PC-9 (cell line): ENCODE results near the gene GALNT7.

Source experiments
- EZH2 ChIP-seq: fragments of 200-600 bp; sonication (generic); IDR thresholded peaks from 2 replicates; pipeline ENCODE4 v1.8.0; 2017; ENCODE audit warnings: antibody characterized with exemption, low read depth
- TF ChIP-seq, protein P1 (sequence below): fragments of 200-600 bp; sonication (generic); conservative IDR thresholded peaks from 2 replicates; pipeline ENCODE4 v1.6.1; 2017; ENCODE audit warnings: mixed run types, antibody characterized with exemption, mild to moderate bottlenecking, moderate library complexity

DNA sequence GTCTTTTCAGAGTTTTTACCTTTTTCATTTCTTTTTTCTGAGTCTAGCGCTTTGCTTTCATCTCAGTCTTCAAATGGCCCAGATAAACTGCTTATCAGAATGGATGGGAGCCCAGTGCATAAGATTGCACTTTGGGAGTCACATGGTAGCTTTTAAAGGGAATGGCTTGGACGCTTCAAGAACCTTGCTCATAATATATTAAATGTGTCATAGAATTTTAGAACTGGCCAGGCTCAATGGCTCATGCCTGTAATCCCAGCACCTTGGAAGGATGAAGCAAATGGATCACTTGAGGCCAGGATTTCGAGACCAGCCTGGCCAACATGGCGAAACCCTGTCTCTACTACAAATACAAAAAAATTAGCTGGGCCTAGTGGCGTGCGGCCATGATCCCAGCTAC lies 97.1 kb downstream of the GALNT7 start:
- TF ChIP-seq, protein P1, sequence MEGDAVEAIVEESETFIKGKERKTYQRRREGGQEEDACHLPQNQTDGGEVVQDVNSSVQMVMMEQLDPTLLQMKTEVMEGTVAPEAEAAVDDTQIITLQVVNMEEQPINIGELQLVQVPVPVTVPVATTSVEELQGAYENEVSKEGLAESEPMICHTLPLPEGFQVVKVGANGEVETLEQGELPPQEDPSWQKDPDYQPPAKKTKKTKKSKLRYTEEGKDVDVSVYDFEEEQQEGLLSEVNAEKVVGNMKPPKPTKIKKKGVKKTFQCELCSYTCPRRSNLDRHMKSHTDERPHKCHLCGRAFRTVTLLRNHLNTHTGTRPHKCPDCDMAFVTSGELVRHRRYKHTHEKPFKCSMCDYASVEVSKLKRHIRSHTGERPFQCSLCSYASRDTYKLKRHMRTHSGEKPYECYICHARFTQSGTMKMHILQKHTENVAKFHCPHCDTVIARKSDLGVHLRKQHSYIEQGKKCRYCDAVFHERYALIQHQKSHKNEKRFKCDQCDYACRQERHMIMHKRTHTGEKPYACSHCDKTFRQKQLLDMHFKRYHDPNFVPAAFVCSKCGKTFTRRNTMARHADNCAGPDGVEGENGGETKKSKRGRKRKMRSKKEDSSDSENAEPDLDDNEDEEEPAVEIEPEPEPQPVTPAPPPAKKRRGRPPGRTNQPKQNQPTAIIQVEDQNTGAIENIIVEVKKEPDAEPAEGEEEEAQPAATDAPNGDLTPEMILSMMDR: no peak
- TF ChIP-seq EZH2: no peak
